ENCODE measurements around the gene LACTB. TPM values are rescaled to one million over a fixed set of nuclear protein-coding genes. Genes with fewer than 3 reads are reported as not detected.

Gene LACTB
- total and polyA plus RNA-seq, 2 of the 4 experiments (the other 2 are of a cell fraction), result 12.9 to 32.7 TPM

DNA sequence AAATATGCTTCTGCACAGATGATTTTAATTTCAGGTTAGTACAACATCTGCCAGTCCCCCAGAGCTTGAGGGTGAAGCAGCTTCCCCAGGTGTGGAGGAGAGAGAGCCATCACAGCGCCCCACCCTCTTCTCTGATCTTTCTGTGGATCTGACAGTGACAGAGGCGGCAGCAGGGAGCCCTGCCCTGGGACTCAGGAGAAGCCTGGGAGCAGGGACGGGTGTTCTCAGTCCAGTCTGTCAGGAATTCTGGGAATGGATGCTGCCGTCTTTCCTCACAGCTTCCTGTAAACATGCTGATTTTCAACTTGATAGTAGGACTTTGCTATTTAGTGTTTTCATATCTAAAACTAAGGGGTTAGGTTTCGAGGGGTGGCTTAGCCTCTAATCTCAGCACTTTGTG, 56.4 kb downstream of the LACTB start:
- Histone ChIP-seq H3K4me2 (ENCODE audit: low read depth, low read length) (no peak overlapping the region), H3K18ac (ENCODE audit: low read depth, low read length) (0 out of 2 replicates have a peak overlapping the region, but pooled peaks have one; percentile 14), H3K4me3 (ENCODE audit: insufficient read depth, low read depth, low read length) (no peak overlapping the region), H4K91ac (ENCODE audit: insufficient read depth, low read depth, low read length) (no peak overlapping the region; the same call in 1 of the 2 replicates), H3K79me1 (ENCODE audit: low read depth in 1 of 2, low read length in 2 of 2) (no peaks in the 10 kb centered on the region), H3K4ac (ENCODE audit: low read depth, low read length) (no peak overlapping the region), H3K36me3 (ENCODE audit: control insufficient read depth, insufficient read depth, low read length) (no peaks in the 10 kb centered on the region), H4K8ac (ENCODE audit: low read depth in 2 of 2, low read length in 2 of 2) (peak overlapping the region in 1 of 2 experiments; percentile 76; a peak in 2 of 4 replicates), H3K4me1 (ENCODE audit: control insufficient read depth, insufficient read depth, low read length) (peaks cover 4% of the 10 kb centered on the region), H3K9ac (ENCODE audit: low read depth, low read length) (no peak overlapping the region), H3K23ac (ENCODE audit: low read depth, low read length) (peak overlapping the region; percentile 60; the same call in 1 of the 2 replicates), H2AFZ (replicated peaks; ENCODE audit: low read length, poor library complexity) (peak overlapping the region; percentile 87), H2BK5ac (ENCODE audit: low read depth, low read length, poor library complexity, severe bottlenecking) (no peak overlapping the region), H3K9me1 (ENCODE audit: insufficient read depth, low read length) (peaks cover 6% of the 10 kb centered on the region; the same call in 1 of the 2 replicates), H3K27ac (ENCODE audit: insufficient read depth, low read length) (no peak overlapping the region), H2AK5ac (ENCODE audit: low read depth, low read length) (peak overlapping the region; percentile 15; the same call in 1 of the 2 replicates), H3K27me3 (ENCODE audit: control insufficient read depth, insufficient read depth, low read length) (no peaks in the 10 kb centered on the region), H2BK15ac (ENCODE audit: low read depth, low read length) (peak overlapping the region; percentile 50; the same call in 1 of the 3 replicates), H2BK20ac (ENCODE audit: low read depth, low read length) (peak overlapping the region; percentile 29; the same call in 1 of the 2 replicates), H4K20me1 (ENCODE audit: insufficient read depth, low read length) (no peaks in the 10 kb centered on the region), H3K56ac (ENCODE audit: extremely low read depth, insufficient read depth, low read length) (no peak overlapping the region), H2BK120ac (ENCODE audit: low read depth, low read length) (no peak overlapping the region; the same call in 1 of the 2 replicates), H2AK9ac (replicated peaks; ENCODE audit: low read depth, low read length, poor library complexity) (peak overlapping the region; percentile 42), H3K14ac (replicated peaks; ENCODE audit: low read depth, low read length) (peak overlapping the region; percentile 87), H4K5ac (ENCODE audit: low read depth, low read length) (no peak overlapping the region), H3K9me3 (ENCODE audit: control insufficient read depth, insufficient read depth, low read length) (no peaks in the 10 kb centered on the region)
- BruUV-seq (replicated peaks), result no TSS peak
- in situ Hi-C loops (cut with MboI; ENCODE audit: low sequenced_read_pairs), result no loop called here
- dilution Hi-C loops (cut with HindIII; ENCODE audit: low sequenced_read_pairs, unreplicated experiment), result no loop called here
- DNase-seq (no peak), ATAC-seq (ENCODE audit: low read depth) (no peak; the same call in 1 of the 2 replicates)
- POLR2A ChIA-PET (ENCODE audit: unreplicated experiment), result no interaction called here
- no peak for TF ChIP-seq FOS (IDR thresholded peaks at IDR 0.05; ENCODE audit: low read depth, low read length)
- no peak for TF ChIP-seq MXI1 (IDR thresholded peaks at IDR 0.05; ENCODE audit: borderline replicate concordance, low read depth, low read length)
- no peak for TF ChIP-seq CHD1 (IDR thresholded peaks at IDR 0.05; ENCODE audit: low read depth, low read length)
- no peak for TF ChIP-seq RCOR1 (IDR thresholded peaks at IDR 0.05; ENCODE audit: insufficient replicate concordance, low read length)
- no CpG with 5 or more reads among the region's 5 CpGs for WGBS, 2 experiments (ENCODE audit: extremely low coverage in 2 of 2, insufficient read length in 1 of 2)
- CTCF ChIA-PET, result interaction anchor here (0.7 kb wide), 1 partner anchor 304 kb away, joined by 3 read pairs; no protein-coding TSS in a partner anchor
- intact Hi-C loops (cut with micrococcal nuclease), result no loop called here

Measured in IMR-90 (cell line).